Measurements from ENCODE around the gene FARSA.
"Not testable (repeated sequence)": the region's sequence is repeated elsewhere in the genome, so short reads cannot be mapped to it uniquely, and the experiment has no call there.

FARSA gene

GRCh38 chr19:12953799-12954611 lies 20.5 kb upstream of the FARSA start:
- DNase-seq (ENCODE audit: low read depth in 2 of 2) = no peak

GRCh38 chr19:12953138-12953798 lies 19.8 kb upstream of the FARSA start:
- DNase-seq (ENCODE audit: low read depth in 2 of 2) = no peak

GRCh38 chr19:12952488-12953137 lies 19.1 kb upstream of the FARSA start:
- no peak for DNase-seq (ENCODE audit: low read depth in 2 of 2)

- DNase-seq (ENCODE audit: low read depth in 2 of 2) = not testable (repeated sequence)
Measured at GRCh38 chr19:12952050-12952449, 18.5 kb upstream of the FARSA start.

- DNase-seq (ENCODE audit: low read depth in 2 of 2) = no peak
Measured at GRCh38 chr19:12949363-12950283, 16.1 kb upstream of the FARSA start.

GRCh38 chr19:12948612-12949362 lies 15.3 kb upstream of the FARSA start:
- no peak for DNase-seq (ENCODE audit: low read depth in 2 of 2)

- DNase-seq (ENCODE audit: low read depth in 2 of 2) = no peak
Measured at GRCh38 chr19:12947702-12948611, 14.4 kb upstream of the FARSA start.

- DNase-seq (ENCODE audit: low read depth in 2 of 2) = no peak
Measured at GRCh38 chr19:12946731-12947496, 13.4 kb upstream of the FARSA start.

GRCh38 chr19:12946092-12946721 lies 12.7 kb upstream of the FARSA start:
- DNase-seq (ENCODE audit: low read depth in 2 of 2) = peak; percentile 44 to 54

- peak; percentile 98 to 99 for DNase-seq (ENCODE audit: low read depth in 2 of 2)
Measured at GRCh38 chr19:12945479-12946091, 12.1 kb upstream of the FARSA start, which contains the start of gene RAD23A. Gene RAD23A (plus strand): TSS chr19:12945862. CDS start chr19:12945949, 87 bp downstream.

GRCh38 chr19:12944104-12944674 lies 10.7 kb upstream of the FARSA start:
- no peak for DNase-seq (ENCODE audit: low read depth in 2 of 2)

- DNase-seq (ENCODE audit: low read depth in 2 of 2) = no peak
Measured at GRCh38 chr19:12943437-12944044, 10.0 kb upstream of the FARSA start.

- no peak for DNase-seq (ENCODE audit: low read depth in 2 of 2)
Measured at GRCh38 chr19:12940897-12941296, 7.4 kb upstream of the FARSA start.

GRCh38 chr19:12939975-12940423 lies 6.5 kb upstream of the FARSA start:
- no peak for DNase-seq (ENCODE audit: low read depth in 2 of 2)

- DNase-seq (ENCODE audit: low read depth in 2 of 2) = peak in 1 of 2 donors; percentile 27
Measured at GRCh38 chr19:12938779-12939601, 5.5 kb upstream of the FARSA start.

Data from stimulated activated CD4-positive, alpha-beta T cell treated with anti-CD3 and anti-CD28 coated beads, Interleukin-4, amount 100 ng/mL, for 48 hours (primary cell).